Fibroblast of peridontal ligament (primary cell): ENCODE measurements around the gene INVS.
A peak's percentile ranks its signal among the peaks of the same experiment; 100 is the strongest.

Experiments
- DNase-seq: peaks from one replicate; pipeline ENCODE4 v3.0.0-alpha.2; 2010; ENCODE audit errors: extremely low read depth

Gene INVS

GRCh38 chr9:100281066-100281465 lies 182.0 kb downstream of the INVS start:
- DNase-seq: no peak

- no peak for DNase-seq
Observed at GRCh38 chr9:100281676-100282387, 182.8 kb downstream of the INVS start.

- no peak for DNase-seq
Observed at GRCh38 chr9:100282388-100282719, 183.3 kb downstream of the INVS start.

- no peak for DNase-seq
Observed at GRCh38 chr9:100284247-100284646, 185.2 kb downstream of the INVS start.

GRCh38 chr9:100285080-100285479 lies 186.0 kb downstream of the INVS start:
- DNase-seq: no peak

- DNase-seq: no peak
Observed at GRCh38 chr9:100285601-100286000, 186.6 kb downstream of the INVS start.

GRCh38 chr9:100286257-100286656 lies 187.2 kb downstream of the INVS start:
- no peak for DNase-seq

DNA sequence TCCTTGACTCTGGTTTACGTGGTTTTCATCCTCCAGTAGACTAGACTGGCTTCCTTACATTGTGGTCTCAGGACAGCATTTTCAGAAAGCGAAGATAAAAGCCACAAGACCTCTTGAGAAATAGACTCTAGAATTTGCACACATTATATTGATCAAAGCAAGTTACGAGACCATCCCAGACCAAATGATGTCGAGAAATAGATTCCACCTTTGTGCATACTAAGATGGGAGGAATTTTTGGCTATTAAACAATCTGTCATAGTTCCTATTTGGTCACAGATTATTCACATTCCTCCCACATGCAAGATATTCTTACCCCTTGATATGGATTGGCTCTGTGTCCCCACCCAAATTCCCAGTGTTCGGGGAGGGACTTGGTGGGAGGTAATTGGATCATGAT lies 188.1 kb downstream of the INVS start:
- no peak for DNase-seq

DNA sequence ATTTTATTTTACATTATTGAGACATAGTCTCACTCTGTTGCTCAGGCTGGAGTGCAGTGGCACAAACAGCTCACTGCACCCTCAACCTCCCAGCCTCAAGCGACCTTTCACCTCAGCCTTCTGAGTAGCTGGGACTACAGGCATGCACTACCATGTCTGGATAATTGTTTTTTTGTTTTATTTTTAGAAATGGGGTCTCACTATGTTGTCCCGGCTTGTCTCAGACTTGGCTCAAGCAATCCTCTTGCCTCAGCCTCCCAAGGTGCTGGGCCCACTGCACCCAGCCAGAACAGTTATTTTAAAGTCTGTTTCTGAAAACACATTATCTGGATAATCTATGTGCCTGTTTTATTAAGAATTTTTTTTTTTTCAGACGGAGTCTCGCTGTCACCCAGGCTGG lies 191.7 kb downstream of the INVS start:
- DNase-seq: no peak

DNA sequence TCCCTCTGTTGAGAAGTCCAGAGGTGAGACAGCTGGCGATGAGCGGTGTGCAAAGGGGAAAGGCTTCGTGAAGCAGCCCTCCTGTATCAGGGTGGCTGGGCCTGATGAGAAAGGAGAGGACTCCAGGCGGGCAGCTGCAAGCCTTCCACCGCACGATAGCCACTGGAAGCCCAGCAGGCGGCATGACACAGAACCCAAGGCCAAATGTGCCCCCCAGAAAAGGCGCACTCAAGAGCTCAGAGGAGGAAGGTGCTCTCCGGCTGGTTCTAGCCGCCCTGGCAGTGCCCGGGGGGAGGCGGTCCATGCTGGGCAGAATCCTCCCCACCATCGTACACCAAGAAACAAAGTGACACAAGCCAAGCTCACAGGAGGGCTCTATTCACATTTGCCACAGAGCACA lies 193.4 kb downstream of the INVS start:
- no peak for DNase-seq

GRCh38 chr9:100294341-100294740 lies 195.3 kb downstream of the INVS start:
- no peak for DNase-seq

- no peak for DNase-seq
Observed at GRCh38 chr9:100294806-100295205, 195.8 kb downstream of the INVS start.

DNA sequence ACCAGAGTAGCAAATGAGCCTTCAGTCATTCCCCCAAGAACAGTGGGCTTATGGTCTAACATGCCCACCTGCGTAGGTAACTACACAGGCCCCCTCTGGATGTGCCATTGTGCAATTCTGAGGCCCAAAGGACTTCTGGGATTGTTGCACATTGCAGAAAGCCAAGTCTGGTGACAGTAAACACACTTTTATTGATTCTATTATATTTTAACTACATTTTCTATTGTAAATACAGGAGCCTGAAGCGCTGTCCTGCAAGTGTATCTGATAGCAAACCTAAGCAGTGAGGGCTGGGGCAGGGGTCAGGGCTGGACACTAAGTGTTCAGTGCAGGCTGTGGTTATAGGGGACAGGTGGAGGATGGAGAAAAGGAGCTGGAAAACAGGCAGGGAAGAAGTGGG lies 196.2 kb downstream of the INVS start:
- DNase-seq: no peak

DNA sequence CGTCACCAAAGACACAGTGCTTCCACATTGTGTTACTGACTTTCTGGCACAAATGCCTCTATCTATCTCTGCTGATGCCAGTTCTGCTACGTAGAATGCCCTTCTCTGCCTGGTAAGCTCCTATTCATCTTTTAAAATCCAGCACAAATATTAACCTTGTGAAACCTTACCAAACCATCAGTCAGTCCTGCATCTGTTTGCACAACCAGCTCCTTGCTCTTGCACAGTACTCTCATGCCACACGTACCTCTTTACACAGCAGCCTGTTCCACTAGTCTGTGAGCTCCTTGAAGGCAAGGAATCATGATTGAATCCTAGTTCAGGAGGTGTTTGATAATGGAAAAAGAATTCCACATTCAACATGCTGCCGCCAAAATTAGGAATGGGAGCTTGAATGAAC lies 197.4 kb downstream of the INVS start:
- DNase-seq: no peak

- no peak for DNase-seq
Observed at GRCh38 chr9:100298378-100298777, 199.3 kb downstream of the INVS start.

DNA sequence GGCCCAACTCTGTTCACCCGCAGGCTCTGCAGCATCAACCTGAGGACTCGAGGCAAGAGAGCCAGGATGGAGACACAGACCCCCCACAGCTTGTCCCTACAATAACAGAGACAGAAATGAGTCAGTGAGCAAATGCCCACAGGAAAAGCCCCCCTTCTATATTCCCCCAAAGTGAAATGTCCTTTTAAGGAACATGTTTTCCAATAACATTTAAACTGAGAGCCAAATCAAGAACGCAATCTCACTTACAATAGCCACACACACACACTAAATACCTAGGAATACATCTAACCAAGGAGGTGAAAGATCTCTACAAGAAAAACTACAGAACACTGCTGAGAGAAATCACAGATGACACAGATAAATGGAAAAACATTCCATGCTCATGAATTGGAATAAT lies 204.7 kb downstream of the INVS start:
- DNase-seq: no peak

GRCh38 chr9:100306283-100306682 lies 207.2 kb downstream of the INVS start:
- DNase-seq: no peak

DNA sequence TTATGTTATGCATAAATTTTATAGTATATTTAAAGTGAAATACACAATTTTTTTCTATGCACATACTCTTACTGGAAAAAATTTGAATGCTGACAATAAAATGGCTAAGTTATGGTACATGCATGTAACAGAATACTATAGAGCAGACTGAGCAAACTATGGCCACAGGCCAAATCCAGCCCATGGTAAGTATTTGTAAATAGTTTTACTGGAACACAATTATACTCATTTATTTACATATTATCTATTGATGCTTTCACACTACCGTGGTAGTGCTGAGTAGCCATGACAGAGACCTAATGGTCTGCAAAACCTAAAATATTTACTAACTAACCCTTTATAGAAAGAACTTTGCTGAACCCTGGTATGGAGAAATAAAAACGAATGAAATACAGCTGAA lies 208.0 kb downstream of the INVS start:
- DNase-seq: peak; percentile 26

DNA sequence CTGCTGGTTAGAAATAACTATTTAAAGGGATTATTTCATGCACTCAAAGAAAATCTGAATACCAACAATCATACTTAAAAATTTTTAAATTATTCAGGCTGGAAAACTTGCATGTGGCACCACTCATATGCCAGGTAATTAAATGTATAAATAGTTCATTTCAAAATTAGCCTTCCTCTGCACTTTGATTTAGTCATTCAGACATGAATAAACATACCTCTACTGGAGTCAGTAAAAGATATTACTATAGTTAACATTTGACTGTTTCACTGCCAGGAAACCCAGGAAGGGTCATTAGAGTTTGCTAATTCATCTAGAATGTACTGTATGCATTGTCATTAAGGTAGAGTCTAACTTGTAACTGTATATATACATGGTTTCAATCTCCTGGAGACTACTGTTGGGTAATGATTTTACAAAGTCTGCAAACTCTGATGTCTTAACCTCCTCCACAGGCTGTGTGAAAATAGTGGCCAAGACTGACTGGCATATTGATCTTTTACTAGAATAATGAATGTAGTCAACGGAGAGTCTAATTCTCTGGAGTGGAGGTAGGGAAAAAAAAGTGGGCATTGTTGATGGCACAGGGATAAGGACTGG lies 210.0 kb downstream of the INVS start:
- DNase-seq: peak; percentile 42

- peak; percentile 79 for DNase-seq
Observed at GRCh38 chr9:100309992-100310391, 210.9 kb downstream of the INVS start.

DNA sequence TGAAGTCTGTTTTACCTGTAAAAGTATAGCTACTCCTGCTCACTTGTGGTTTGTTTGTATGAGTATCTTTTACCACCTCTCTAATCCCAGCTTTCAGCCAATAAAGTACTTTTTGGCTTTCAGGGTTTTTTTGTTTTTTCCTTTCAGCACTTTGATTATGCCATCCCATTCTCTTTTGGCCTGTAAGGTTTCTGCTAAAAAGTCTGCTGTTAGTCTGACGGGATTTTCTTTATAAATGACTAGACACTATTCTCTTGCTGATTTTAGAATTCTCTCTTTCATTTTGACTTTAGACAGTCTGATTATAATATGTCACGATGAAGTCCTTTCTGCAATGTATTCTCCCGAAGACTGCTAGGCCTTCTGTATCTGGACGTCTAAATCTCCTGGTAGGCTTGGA lies 216.5 kb downstream of the INVS start:
- DNase-seq: no peak

DNA sequence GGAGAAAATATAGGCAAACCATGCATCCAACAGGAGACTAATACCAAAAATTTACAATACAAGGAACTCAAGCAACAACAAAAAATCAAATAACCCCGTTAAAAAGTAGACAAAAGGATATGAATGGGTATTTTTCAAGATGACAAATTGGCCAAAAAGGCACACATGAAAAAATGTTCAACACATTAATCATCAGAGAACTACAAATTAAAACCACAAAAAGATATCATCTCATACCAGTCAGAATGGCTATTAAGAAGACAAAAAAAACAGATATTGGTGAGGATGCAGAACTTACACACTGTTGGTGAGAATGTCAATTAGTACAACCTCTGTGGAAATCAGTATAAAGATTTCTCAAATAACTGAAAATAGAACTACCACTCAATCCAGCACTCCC lies 218.7 kb downstream of the INVS start:
- DNase-seq: peak; percentile 35

DNA sequence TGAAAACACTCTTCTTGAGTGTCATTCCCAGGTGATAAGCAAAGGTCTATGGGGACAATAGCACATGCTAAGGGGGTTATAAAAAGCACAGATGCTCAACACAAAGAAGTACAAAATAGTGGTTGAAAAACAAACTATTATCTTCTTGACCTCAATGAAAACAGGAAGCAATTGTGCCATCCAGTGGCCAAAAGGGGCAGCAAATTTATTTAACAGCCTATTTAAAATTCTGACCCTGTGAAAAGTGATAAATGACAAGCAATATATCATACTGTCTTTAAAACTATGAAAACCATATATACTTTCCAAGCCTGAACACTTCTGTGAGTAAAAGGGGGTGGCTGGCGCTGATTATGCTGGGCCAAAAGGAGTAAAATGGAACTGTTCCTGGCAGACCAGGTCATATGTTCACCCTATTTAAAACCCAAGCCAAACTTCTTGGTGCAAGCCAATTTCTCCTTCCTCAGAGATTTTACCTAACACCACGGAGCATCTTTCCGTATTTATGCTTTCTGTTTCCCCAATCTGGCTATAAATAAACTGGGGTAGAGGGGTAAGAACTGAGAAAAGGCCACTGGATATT lies 224.0 kb downstream of the INVS start:
- DNase-seq: peak; percentile 76
